ENCODE measurements around the gene KRT79.

Gene KRT79

GRCh38 chr12:52776435-52776834 lies 57.7 kb downstream of the KRT79 start:
- no peak for ATAC-seq
- TF ChIP-seq OSR1 (CRISPR knock-in tag; IDR thresholded peaks at IDR 0.05): no peak
- no peak for TF ChIP-seq BACH2 (CRISPR knock-in tag; IDR thresholded peaks at IDR 0.05; ENCODE audit: borderline replicate concordance)
- TF ChIP-seq ZFP3 (CRISPR knock-in tag; IDR thresholded peaks at IDR 0.05): no peak
- no peak for TF ChIP-seq RARB (CRISPR knock-in tag; IDR thresholded peaks at IDR 0.05)
- TF ChIP-seq ZC3H10 (CRISPR knock-in tag; IDR thresholded peaks at IDR 0.05): no peak
- TF ChIP-seq, protein P1, sequence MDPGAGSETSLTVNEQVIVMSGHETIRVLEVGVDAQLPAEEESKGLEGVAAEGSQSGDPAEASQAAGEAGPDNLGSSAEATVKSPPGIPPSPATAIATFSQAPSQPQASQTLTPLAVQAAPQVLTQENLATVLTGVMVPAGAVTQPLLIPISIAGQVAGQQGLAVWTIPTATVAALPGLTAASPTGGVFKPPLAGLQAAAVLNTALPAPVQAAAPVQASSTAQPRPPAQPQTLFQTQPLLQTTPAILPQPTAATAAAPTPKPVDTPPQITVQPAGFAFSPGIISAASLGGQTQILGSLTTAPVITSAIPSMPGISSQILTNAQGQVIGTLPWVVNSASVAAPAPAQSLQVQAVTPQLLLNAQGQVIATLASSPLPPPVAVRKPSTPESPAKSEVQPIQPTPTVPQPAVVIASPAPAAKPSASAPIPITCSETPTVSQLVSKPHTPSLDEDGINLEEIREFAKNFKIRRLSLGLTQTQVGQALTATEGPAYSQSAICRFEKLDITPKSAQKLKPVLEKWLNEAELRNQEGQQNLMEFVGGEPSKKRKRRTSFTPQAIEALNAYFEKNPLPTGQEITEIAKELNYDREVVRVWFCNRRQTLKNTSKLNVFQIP (CRISPR knock-in tag; IDR thresholded peaks at IDR 0.05; ENCODE audit: borderline replicate concordance, low read depth): no peak
- TF ChIP-seq SNAI2 (CRISPR knock-in tag; IDR thresholded peaks at IDR 0.05): no peak
- TF ChIP-seq CSRNP3 (CRISPR knock-in tag; IDR thresholded peaks at IDR 0.05): no peak
- TF ChIP-seq ZNF70 (CRISPR knock-in tag; IDR thresholded peaks at IDR 0.05): no peak

DNA sequence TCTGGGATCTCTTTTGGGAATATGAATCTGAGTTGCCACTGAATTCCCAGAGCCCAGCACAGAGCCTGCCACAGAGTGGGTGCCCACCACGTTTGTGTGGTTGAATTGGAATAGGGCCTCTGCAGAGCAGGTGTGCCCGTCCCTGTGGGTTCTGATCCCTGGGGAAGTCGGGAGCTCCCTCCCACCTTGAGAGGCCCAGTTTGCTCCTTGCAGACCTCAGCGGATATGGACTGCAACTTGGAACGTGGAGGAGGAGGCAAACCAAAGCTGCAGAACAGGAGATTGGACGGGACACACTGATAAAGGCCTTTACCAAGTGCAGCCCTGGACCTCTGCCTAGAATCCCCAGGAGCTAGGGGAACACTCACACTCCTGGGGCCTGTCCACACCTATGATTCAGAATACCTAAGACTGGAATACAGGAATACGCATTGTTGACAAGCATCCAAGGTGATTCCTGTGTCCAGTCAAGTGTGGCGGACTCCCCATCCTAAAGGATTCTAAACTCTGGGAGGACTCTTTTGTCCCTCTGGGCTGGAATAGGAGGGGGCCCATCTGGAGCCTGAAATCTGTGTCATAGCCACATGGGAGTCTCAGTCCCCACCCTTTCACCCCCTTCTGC lies 59.4 kb downstream of the KRT79 start:
- ATAC-seq: no peak
- TF ChIP-seq PATZ1 (CRISPR knock-in tag; IDR thresholded peaks at IDR 0.05; ENCODE audit: borderline replicate concordance): no peak
- no peak for TF ChIP-seq ZNF70 (CRISPR knock-in tag; IDR thresholded peaks at IDR 0.05)
- TF ChIP-seq, protein P2, sequence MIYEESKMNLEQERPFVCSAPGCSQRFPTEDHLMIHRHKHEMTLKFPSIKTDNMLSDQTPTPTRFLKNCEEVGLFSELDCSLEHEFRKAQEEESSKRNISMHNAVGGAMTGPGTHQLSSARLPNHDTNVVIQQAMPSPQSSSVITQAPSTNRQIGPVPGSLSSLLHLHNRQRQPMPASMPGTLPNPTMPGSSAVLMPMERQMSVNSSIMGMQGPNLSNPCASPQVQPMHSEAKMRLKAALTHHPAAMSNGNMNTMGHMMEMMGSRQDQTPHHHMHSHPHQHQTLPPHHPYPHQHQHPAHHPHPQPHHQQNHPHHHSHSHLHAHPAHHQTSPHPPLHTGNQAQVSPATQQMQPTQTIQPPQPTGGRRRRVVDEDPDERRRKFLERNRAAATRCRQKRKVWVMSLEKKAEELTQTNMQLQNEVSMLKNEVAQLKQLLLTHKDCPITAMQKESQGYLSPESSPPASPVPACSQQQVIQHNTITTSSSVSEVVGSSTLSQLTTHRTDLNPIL (CRISPR knock-in tag; IDR thresholded peaks at IDR 0.05; ENCODE audit: low read depth): no peak
- TF ChIP-seq PPARA (CRISPR knock-in tag; IDR thresholded peaks at IDR 0.05; ENCODE audit: borderline replicate concordance): no peak
- no peak for TF ChIP-seq BACH2 (CRISPR knock-in tag; IDR thresholded peaks at IDR 0.05; ENCODE audit: borderline replicate concordance)
- TF ChIP-seq CSRNP3 (CRISPR knock-in tag; IDR thresholded peaks at IDR 0.05): no peak
- TF ChIP-seq RARB (CRISPR knock-in tag; IDR thresholded peaks at IDR 0.05): no peak
- TF ChIP-seq SNAI2 (CRISPR knock-in tag; IDR thresholded peaks at IDR 0.05): no peak
- TF ChIP-seq ZNF8 (CRISPR knock-in tag; IDR thresholded peaks at IDR 0.05): no peak
- TF ChIP-seq ZNF565 (CRISPR knock-in tag; conservative IDR thresholded peaks at IDR 0.05; ENCODE audit: low read depth): no peak
- TF ChIP-seq ZC3H10 (CRISPR knock-in tag; IDR thresholded peaks at IDR 0.05): no peak

GRCh38 chr12:52772772-52773171 lies 61.3 kb downstream of the KRT79 start:
- no peak for ATAC-seq
- TF ChIP-seq ZFP3 (CRISPR knock-in tag; IDR thresholded peaks at IDR 0.05) (no peak), ISL1 (CRISPR knock-in tag; IDR thresholded peaks at IDR 0.05) (no peak), OSR1 (CRISPR knock-in tag; IDR thresholded peaks at IDR 0.05) (no peak), TCF4 (CRISPR knock-in tag; IDR thresholded peaks at IDR 0.05; ENCODE audit: borderline replicate concordance) (no peak), ZFP30 (CRISPR knock-in tag; IDR thresholded peaks at IDR 0.05) (no peak)

DNA sequence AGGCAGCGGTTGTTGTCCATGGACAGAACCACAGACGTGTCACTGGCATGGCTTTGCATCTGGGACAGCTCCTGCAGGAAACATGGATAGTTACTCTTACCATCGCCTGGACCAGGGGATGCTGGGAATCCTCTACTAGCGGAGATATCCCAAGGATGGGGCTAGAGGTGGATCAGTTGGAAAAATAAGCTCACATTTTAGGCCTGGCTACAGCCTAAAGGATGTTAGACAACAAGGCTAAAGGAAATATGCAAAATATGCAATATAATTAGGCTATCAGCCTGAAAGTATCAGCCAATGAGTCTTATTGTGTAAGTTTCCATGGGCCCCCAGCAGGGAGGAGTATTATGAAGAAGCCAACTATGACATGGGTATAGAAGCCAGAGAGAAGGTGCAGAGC lies 61.9 kb downstream of the KRT79 start:
- ATAC-seq: no peak
- TF ChIP-seq ZC3H10 (CRISPR knock-in tag; IDR thresholded peaks at IDR 0.05) (no peak), ARNTL (CRISPR knock-in tag; IDR thresholded peaks at IDR 0.05; ENCODE audit: borderline replicate concordance, low read depth) (no peak), PPARA (CRISPR knock-in tag; IDR thresholded peaks at IDR 0.05; ENCODE audit: borderline replicate concordance) (no peak), OSR1 (CRISPR knock-in tag; IDR thresholded peaks at IDR 0.05) (no peak), ZFP30 (CRISPR knock-in tag; IDR thresholded peaks at IDR 0.05) (no peak), CSRNP3 (CRISPR knock-in tag; IDR thresholded peaks at IDR 0.05) (no peak), ESRRG (CRISPR knock-in tag; IDR thresholded peaks at IDR 0.05) (no peak), GLIS3 (CRISPR knock-in tag; IDR thresholded peaks at IDR 0.05) (no peak)
- TF ChIP-seq, protein P1 (CRISPR knock-in tag; IDR thresholded peaks at IDR 0.05; ENCODE audit: borderline replicate concordance, low read depth): no peak

All from SK-N-SH treated with all-trans-retinoic acid at 6 μM for 48 hours (cell line).